Activated CD8-positive, alpha-beta memory T cell treated with anti-CD3 and anti-CD28 coated beads, Interleukin-2, amount 50 U/mL, for 24 hours (primary cell): ENCODE results near the gene TIGD1.

Source experiments
- DNase-seq: peaks from one replicate; pipeline ENCODE4 v3.0.0-alpha.2; 2020; ENCODE audit errors: extremely low read depth

The TIGD1 gene

DNA sequence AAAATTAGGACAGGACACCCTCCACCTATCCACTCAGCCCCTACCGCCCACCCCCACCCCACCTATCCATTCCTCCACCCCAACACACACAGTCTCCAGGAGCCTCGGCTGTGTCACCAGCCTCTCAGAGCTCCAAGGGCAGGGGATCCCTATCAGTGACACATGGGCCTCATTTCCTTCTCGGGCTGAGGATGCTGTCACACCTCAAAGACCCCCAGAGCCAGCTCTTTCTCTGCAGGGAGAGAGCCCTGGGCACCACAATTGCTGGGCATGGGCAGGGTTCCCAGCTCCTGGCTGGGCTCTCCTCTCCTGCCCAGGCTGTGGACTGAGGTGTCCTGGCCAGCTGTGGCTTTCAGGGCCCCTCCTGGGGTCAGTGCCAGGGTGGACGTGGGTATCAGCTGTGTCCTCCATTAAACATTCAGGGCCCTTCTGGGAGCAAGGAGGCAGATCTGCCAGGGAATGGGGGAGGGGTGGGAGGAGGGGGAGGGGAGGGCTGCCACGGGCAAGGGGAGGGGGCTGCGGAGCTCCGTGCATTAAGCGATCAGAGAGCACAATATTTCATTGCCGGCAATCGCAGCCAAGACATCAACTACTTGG is 48.5 kb downstream of the TIGD1 start:
- DNase-seq = no peak

DNA sequence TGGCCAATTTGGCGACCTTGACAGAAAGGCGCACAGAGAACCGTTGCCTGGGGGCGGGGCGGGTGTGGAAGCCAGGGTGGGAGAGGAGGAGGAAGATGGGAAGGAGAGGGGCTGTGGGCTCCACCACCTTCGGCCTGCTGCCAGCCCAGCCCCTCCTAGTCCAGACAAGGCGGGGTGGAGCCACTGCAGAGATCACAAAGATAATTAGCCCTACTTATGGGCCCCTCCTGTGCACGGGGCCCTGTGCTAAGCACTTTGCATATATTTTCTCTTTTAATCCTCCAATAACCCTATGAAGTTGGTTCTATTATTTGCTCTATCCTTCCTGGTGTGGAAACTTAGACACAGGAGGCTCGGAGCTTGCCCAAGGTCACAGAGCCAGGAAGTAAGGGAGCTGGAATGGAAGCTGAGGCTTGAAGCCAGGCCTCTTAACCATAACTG is 49.0 kb downstream of the TIGD1 start:
- no peak for DNase-seq

DNA sequence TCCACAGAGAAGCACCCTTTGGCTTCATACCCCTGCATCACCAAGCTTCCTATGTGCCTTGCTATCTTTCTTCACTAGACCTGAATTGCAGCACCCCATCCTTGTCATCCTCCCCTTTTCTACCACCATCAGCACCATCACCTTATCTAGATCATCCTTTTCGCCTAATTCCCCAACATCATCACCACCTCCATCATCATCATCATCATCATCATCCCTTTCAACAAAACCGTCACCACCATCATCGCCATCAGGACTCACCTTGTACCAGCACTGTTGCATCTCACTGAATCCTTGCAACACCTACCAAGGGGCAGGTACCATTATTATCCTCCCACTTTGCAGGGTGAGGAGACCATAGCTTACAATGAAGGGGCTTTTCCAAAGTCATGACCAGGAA is 51.9 kb downstream of the TIGD1 start:
- no peak for DNase-seq
